IMR-90 (cell line): ENCODE results near the gene APC. TPM values are rescaled to one million over a fixed set of nuclear protein-coding genes. Genes with fewer than 3 reads are reported as not detected.

ENCODE experiments used
- ATAC-seq: fragments of 200-7000 bp; cut with Tn5 transposase; 2 replicates; pipeline ENCODE4 v1.9.1; 2020; ENCODE audit warnings: low read depth, mild to moderate bottlenecking, moderate library complexity
- BruUV-seq: library from RNA; stranded (reverse); fragments of 400-500 nt; replicated peaks from 2 replicates; lab custom pipeline; 2021; lab: Mats Ljungman, UMichigan
- CTCF ChIA-PET: fragments of 300-600 bp; formaldehyde crosslinking; extraction: SDS; loops from one replicate; lab custom pipeline; 2021; ENCODE audit warnings: antibody characterized with exemption; lab: Yijun Ruan, JAX
- POLR2A ChIA-PET: fragments of 300-600 bp; sonication (Branson Sonifier 250); formaldehyde crosslinking; loops from one replicate; lab custom pipeline; 2022; ENCODE audit warnings: antibody characterized with exemption; ENCODE audit not compliant: unreplicated experiment; lab: Charles Lee
- DNase-seq: peaks from one replicate; pipeline ENCODE4 v3.0.0; 2013
- H2AFZ ChIP-seq: replicated peaks from 2 replicates; pipeline ENCODE3; 2013; ENCODE audit warnings: low read length, mild to moderate bottlenecking; ENCODE audit not compliant: poor library complexity
- H2AK5ac ChIP-seq: 2 replicates; pipeline ENCODE4 v1.6.1; 2013; ENCODE audit warnings: low read depth, low read length, inconsistent platforms
- H2AK9ac ChIP-seq: replicated peaks from 2 replicates; pipeline ENCODE3; 2013; ENCODE audit warnings: mild to moderate bottlenecking, low read depth, low read length, moderate library complexity; ENCODE audit not compliant: poor library complexity
- H2BK120ac ChIP-seq: 2 replicates; pipeline ENCODE4 v1.6.1; 2013; ENCODE audit warnings: low read depth, low read length, inconsistent platforms
- H2BK15ac ChIP-seq: 3 replicates; pipeline ENCODE4 v1.6.1; 2013; ENCODE audit warnings: low read depth, low read length, inconsistent platforms
- H2BK20ac ChIP-seq: 2 replicates; pipeline ENCODE4 v1.6.1; 2013; ENCODE audit warnings: low read depth, mild to moderate bottlenecking, inconsistent platforms, low read length, moderate library complexity
- H2BK5ac ChIP-seq: 2 replicates; pipeline ENCODE4 v1.6.1; 2013; ENCODE audit warnings: mild to moderate bottlenecking, low read depth, low read length, inconsistent platforms; ENCODE audit not compliant: poor library complexity, severe bottlenecking
- H3K14ac ChIP-seq: replicated peaks from 2 replicates; pipeline ENCODE4 v1.6.1; 2013; ENCODE audit warnings: low read depth, low read length, inconsistent platforms
- H3K18ac ChIP-seq: 2 replicates; pipeline ENCODE4 v1.6.1; 2013; ENCODE audit warnings: low read depth, low read length, control low read depth
- H3K23ac ChIP-seq: 2 replicates; pipeline ENCODE4 v1.6.1; 2013; ENCODE audit warnings: low read depth, low read length, inconsistent platforms
- H3K27ac ChIP-seq: 2 replicates; pipeline ENCODE4 v1.5.1; 2013; ENCODE audit warnings: mild to moderate bottlenecking, control low read depth, low read length; ENCODE audit not compliant: insufficient read depth
- H3K27me3 ChIP-seq: 2 replicates; pipeline ENCODE4 v1.6.1; 2013; ENCODE audit warnings: low read length; ENCODE audit not compliant: control insufficient read depth, insufficient read depth
- H3K36me3 ChIP-seq: 2 replicates; pipeline ENCODE4 v1.6.1; 2013; ENCODE audit warnings: low read length, mixed read lengths; ENCODE audit not compliant: control insufficient read depth, insufficient read depth
- H3K4ac ChIP-seq: 2 replicates; pipeline ENCODE4 v1.6.1; 2013; ENCODE audit warnings: low read depth, low read length, inconsistent platforms
- H3K4me1 ChIP-seq: 2 replicates; pipeline ENCODE4 v1.6.1; 2013; ENCODE audit warnings: low read length, mixed read lengths; ENCODE audit not compliant: control insufficient read depth, insufficient read depth
- H3K4me2 ChIP-seq: 2 replicates; pipeline ENCODE4 v1.6.1; 2013; ENCODE audit warnings: low read depth, mild to moderate bottlenecking, control low read depth, low read length, moderate library complexity
- H3K4me3 ChIP-seq: 2 replicates; pipeline ENCODE4 v1.5.1; 2013; ENCODE audit warnings: low read depth, mild to moderate bottlenecking, control low read depth, low read length, moderate library complexity; ENCODE audit not compliant: insufficient read depth
- H3K56ac ChIP-seq: 2 replicates; pipeline ENCODE4 v1.6.1; 2013; ENCODE audit warnings: low read length, inconsistent platforms; ENCODE audit not compliant: insufficient read depth; ENCODE audit errors: extremely low read depth
- H3K79me1 ChIP-seq, 2 experiments: 2 replicates each; pipeline ENCODE4 v1.6.1; 2013; ENCODE audit warnings: low read length in 2 of 2, inconsistent platforms in 1 of 2, low read depth in 1 of 2
- H3K9ac ChIP-seq: 2 replicates; pipeline ENCODE4 v1.6.1; 2013; ENCODE audit warnings: low read depth, low read length, control low read depth
- H3K9me1 ChIP-seq: 2 replicates; pipeline ENCODE4 v1.6.1; 2013; ENCODE audit warnings: low read length, inconsistent platforms; ENCODE audit not compliant: insufficient read depth
- H3K9me3 ChIP-seq: 2 replicates; pipeline ENCODE4 v1.6.1; 2013; ENCODE audit warnings: low read length; ENCODE audit not compliant: control insufficient read depth, insufficient read depth
- H4K20me1 ChIP-seq: 2 replicates; pipeline ENCODE4 v1.6.1; 2013; ENCODE audit warnings: low read length, inconsistent platforms; ENCODE audit not compliant: insufficient read depth
- H4K5ac ChIP-seq: 2 replicates; pipeline ENCODE4 v1.6.1; 2013; ENCODE audit warnings: mild to moderate bottlenecking, low read depth, low read length, control low read depth
- H4K8ac ChIP-seq, 2 experiments: 2 replicates each; pipeline ENCODE4 v1.6.1; 2013; ENCODE audit warnings: low read depth in 2 of 2, low read length in 2 of 2, control low read depth in 1 of 2, inconsistent platforms in 1 of 2
- H4K91ac ChIP-seq: 2 replicates; pipeline ENCODE4 v1.6.1; 2013; ENCODE audit warnings: low read depth, low read length, inconsistent platforms; ENCODE audit not compliant: insufficient read depth
- BHLHE40 ChIP-seq: fragments of 150-350 bp; IDR thresholded peaks from 2 replicates; pipeline ENCODE4 v1.6.1; 2016; ENCODE audit warnings: mild to moderate bottlenecking, low read depth, low read length
- CEBPB ChIP-seq: IDR thresholded peaks from 2 replicates; pipeline ENCODE4 v1.6.1; 2012; ENCODE audit warnings: low read depth, low read length, improper control_type of control experiment
- CHD1 ChIP-seq: IDR thresholded peaks from 2 replicates; pipeline ENCODE4 v1.6.1; 2012; ENCODE audit warnings: low read depth, low read length, improper control_type of control experiment
- CTCF ChIP-seq: conservative IDR thresholded peaks from 2 replicates; pipeline ENCODE4 v1.5.1; 2012; ENCODE audit warnings: mild to moderate bottlenecking, low read depth, low read length, improper control_type of control experiment
- ELK1 ChIP-seq: fragments of 150-350 bp; IDR thresholded peaks from 2 replicates; pipeline ENCODE4 v1.6.1; 2016; ENCODE audit warnings: low read depth, mild to moderate bottlenecking, low read length, moderate library complexity, borderline replicate concordance
- FOS ChIP-seq: fragments of 150-350 bp; IDR thresholded peaks from 2 replicates; pipeline ENCODE4 v1.6.1; 2016; ENCODE audit warnings: low read depth, low read length
- MAFK ChIP-seq: IDR thresholded peaks from 2 replicates; pipeline ENCODE4 v1.6.1; 2012; ENCODE audit warnings: low read depth, low read length, improper control_type of control experiment
- MAZ ChIP-seq: IDR thresholded peaks from 2 replicates; pipeline ENCODE4 v1.6.1; 2012; ENCODE audit warnings: low read depth, mild to moderate bottlenecking, low read length, improper control_type of control experiment, moderate library complexity, borderline replicate concordance
- NFE2L2 ChIP-seq: fragments of 150-350 bp; IDR thresholded peaks from 2 replicates; pipeline ENCODE4 v1.6.1; 2016; ENCODE audit warnings: low read depth, mild to moderate bottlenecking, low read length
- POLR2A ChIP-seq: IDR thresholded peaks from 2 replicates; pipeline ENCODE4 v1.6.1; 2012; ENCODE audit warnings: mild to moderate bottlenecking, low read depth, low read length
- RAD21 ChIP-seq: IDR thresholded peaks from 2 replicates; pipeline ENCODE4 v1.6.1; 2012; ENCODE audit warnings: low read length, improper control_type of control experiment
- RCOR1 ChIP-seq: IDR thresholded peaks from 2 replicates; pipeline ENCODE4 v1.6.1; 2012; ENCODE audit warnings: mild to moderate bottlenecking, low read length, improper control_type of control experiment; ENCODE audit not compliant: insufficient replicate concordance
- RFX5 ChIP-seq: IDR thresholded peaks from 2 replicates; pipeline ENCODE4 v1.8.0; 2012; ENCODE audit warnings: low read depth, mild to moderate bottlenecking, low read length, moderate library complexity
- SMC3 ChIP-seq: fragments of 150-350 bp; IDR thresholded peaks from 2 replicates; pipeline ENCODE4 v1.6.1; 2016; ENCODE audit warnings: low read depth, mild to moderate bottlenecking, antibody characterized with exemption, low read length, moderate library complexity
- USF2 ChIP-seq: fragments of 150-350 bp; IDR thresholded peaks from 2 replicates; pipeline ENCODE4 v1.6.1; 2017; ENCODE audit warnings: mild to moderate bottlenecking, antibody characterized with exemption, low read length, low read depth
- WGBS, 2 experiments: methylation state at CpG; one replicate each; pipeline versions ENCODE4 v1.1.5 to v1.1.7; 2013; ENCODE audit warnings: missing lambda C conversion rate in 2 of 2; ENCODE audit not compliant: insufficient read length in 1 of 2; ENCODE audit errors: extremely low coverage in 2 of 2; 5-methylcytosine and 5-hydroxymethylcytosine counted together
- dilution Hi-C: fragments of 300-500 bp; cut with HindIII; formaldehyde crosslinking; loops from one replicate; pipeline ENCODE4 v1.14.3; 2018; ENCODE audit warnings: low sequenced_read_pairs; ENCODE audit not compliant: unreplicated experiment
- in situ Hi-C: fragments of 300-500 bp; cut with MboI; formaldehyde crosslinking; loops from 3 replicates; pipeline ENCODE4 v1.14.3; 2019; ENCODE audit warnings: low sequenced_read_pairs, inconsistent platforms, mixed read lengths
- intact Hi-C: fragments of 100-400 bp; cut with micrococcal nuclease; formaldehyde crosslinking; loops from 2 replicates; pipeline ENCODE4 v1.10.0; 2022
- polyA plus RNA-seq, 3 experiments: library from polyadenylated mRNA; depleted of rRNA; stranded (reverse); fragments of >200 nt; gene quantifications; 2 replicates each; pipeline ENCODE4 v1.2.3, GENCODE V29; 2012; ENCODE audit warnings: low replicate concordance in 1 of 3
- total RNA-seq: library from RNA; depleted of rRNA; stranded (reverse); fragments of >200 nt; gene quantifications from 2 replicates; pipeline ENCODE4 v1.2.3, GENCODE V29; 2012

Gene APC
- total and polyA plus RNA-seq, 2 of the 4 experiments (the other 2 are of a cell fraction), result 7.3 to 58.4 TPM

DNA sequence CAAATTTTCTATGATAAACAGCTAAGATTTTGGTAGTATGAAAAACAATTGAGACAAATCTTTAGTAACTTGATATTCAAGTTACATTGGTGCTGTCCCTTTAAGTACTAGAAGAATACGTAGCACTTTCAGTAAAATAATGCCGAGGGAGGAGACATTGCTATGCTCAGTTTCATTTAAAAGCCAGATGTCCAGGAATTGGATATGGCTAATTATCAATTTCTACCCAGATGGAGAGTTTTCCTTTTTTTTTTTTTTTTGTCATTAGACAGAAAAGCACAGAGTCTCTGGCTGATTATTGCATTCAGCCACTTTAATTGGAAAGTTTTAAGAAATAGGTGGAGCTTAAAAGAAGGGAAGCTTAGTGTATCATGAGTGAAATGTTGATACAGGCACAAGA, 40.4 kb upstream of the APC start:
- CTCF ChIA-PET, result interaction anchor here (1.2 kb wide), 1 partner anchor 151 kb away, joined by 4 read pairs; no protein-coding TSS in a partner anchor

More for the DNA sequence above, 40.4 kb upstream of the APC start:
- Histone ChIP-seq H3K4me3 (no peak overlapping the region), H2BK20ac (no peak overlapping the region), H4K8ac (no peak overlapping the region), H3K27ac (no peak overlapping the region), H2BK120ac (no peak overlapping the region), H4K91ac (no peak overlapping the region), H3K4me1 (no peaks in the 10 kb centered on the region; the same call in 1 of the 2 replicates), H2AK9ac (no peak overlapping the region), H3K14ac (no peak overlapping the region), H2AFZ (no peak overlapping the region), H3K4me2 (peak overlapping the region; percentile 24; the same call in 1 of the 2 replicates), H3K56ac (no peak overlapping the region), H4K20me1 (no peaks in the 10 kb centered on the region), H3K9ac (no peak overlapping the region), H3K18ac (no peak overlapping the region), H4K5ac (no peak overlapping the region), H3K9me1 (no peaks in the 10 kb centered on the region), H3K27me3 (no peaks in the 10 kb centered on the region; the same call in 1 of the 2 replicates), H3K9me3 (no peaks in the 10 kb centered on the region), H3K36me3 (no peaks in the 10 kb centered on the region), H3K4ac (no peak overlapping the region), H3K79me1 (no peaks in the 10 kb centered on the region), H3K23ac (no peak overlapping the region), H2BK15ac (no peak overlapping the region), H2AK5ac (no peak overlapping the region), H2BK5ac (no peak overlapping the region)
- dilution Hi-C loops (no loop called here), in situ Hi-C loops (no loop called here), intact Hi-C loops (no loop called here)
- no CpG with 5 or more reads among the region's 2 CpGs for WGBS, 2 experiments
- POLR2A ChIA-PET, result interaction anchor here (0.7 kb wide), 1 partner anchor 23 kb away, joined by 5 read pairs; no protein-coding TSS in a partner anchor
- TF ChIP-seq MAFK, result no peak
- no peak for TF ChIP-seq POLR2A
- TF ChIP-seq CEBPB, result no peak
- TF ChIP-seq CTCF, result no peak
- TF ChIP-seq ELK1, result no peak
- TF ChIP-seq BHLHE40, result no peak
- no peak for TF ChIP-seq RAD21
- TF ChIP-seq CHD1, result no peak
- TF ChIP-seq USF2, result no peak
- TF ChIP-seq FOS, result no peak
- TF ChIP-seq NFE2L2, result no peak
- TF ChIP-seq MAZ, result no peak
- no peak for TF ChIP-seq RFX5
- TF ChIP-seq RCOR1, result no peak
- TF ChIP-seq SMC3, result no peak
- no peak for DNase-seq
- BruUV-seq, result no TSS peak
- ATAC-seq, result no peak; the same call in 1 of the 2 replicates
